CD14-positive monocyte (primary cell): ENCODE measurements around the gene SCYL1. TPM values are rescaled to one million over a fixed set of nuclear protein-coding genes. Genes with fewer than 3 reads are reported as not detected.

Source experiments
- DNase-seq, 3 donors: peaks; one replicate each; pipeline ENCODE4 v3.0.0-alpha.2; 2011 to 2022
- H2AFZ ChIP-seq: 2 replicates; pipeline ENCODE4 v1.6.0; 2012; ENCODE audit warnings: mild to moderate bottlenecking, low read depth, low read length, inconsistent platforms; ENCODE audit not compliant: insufficient read depth, poor library complexity, severe bottlenecking
- H3K27ac ChIP-seq, 2 donors: 1 replicate in 1 of 2; 2 replicates in 1 of 2; pipeline ENCODE4 v1.5.1; 2012 to 2013; ENCODE audit warnings: low read length in 2 of 2, control low read depth in 1 of 2, inconsistent platforms in 1 of 2, low read depth in 1 of 2, mild to moderate bottlenecking in 1 of 2
- H3K27me3 ChIP-seq, 2 donors: one replicate each; pipeline versions ENCODE4 v1.6.0 to v1.6.1; 2011 to 2013; ENCODE audit warnings: low read length in 2 of 2; ENCODE audit not compliant: control insufficient read depth in 2 of 2, insufficient read depth in 2 of 2
- H3K36me3 ChIP-seq, 2 donors: replicated peaks in 1 of 2; 1 replicate in 1 of 2; 2 replicates in 1 of 2; pipeline versions ENCODE4 v1.5.1 to v1.6.1; 2012 to 2013; ENCODE audit warnings: low read length in 2 of 2, control low read depth in 1 of 2, inconsistent platforms in 1 of 2, mild to moderate bottlenecking in 1 of 2; ENCODE audit not compliant: insufficient read depth in 2 of 2, control insufficient read depth in 1 of 2
- H3K4me1 ChIP-seq, 2 donors: 1 replicate in 1 of 2; 2 replicates in 1 of 2; pipeline versions ENCODE4 v1.5.1 to v1.6.1; 2012 to 2013; ENCODE audit warnings: low read length in 2 of 2, control low read depth in 1 of 2, inconsistent platforms in 1 of 2, mild to moderate bottlenecking in 1 of 2, moderate library complexity in 1 of 2; ENCODE audit not compliant: insufficient read depth in 2 of 2, control insufficient read depth in 1 of 2
- H3K4me2 ChIP-seq: replicated peaks from 2 replicates; pipeline ENCODE3; 2012; ENCODE audit warnings: low read length, moderate library complexity, mild to moderate bottlenecking; ENCODE audit not compliant: poor library complexity, severe bottlenecking; ENCODE audit errors: extremely low read depth
- H3K4me3 ChIP-seq, 3 experiments: fragments of 200-600 bp in 1 of 3; sonication (generic) in 1 of 3; replicated peaks in 1 of 3; 1 replicate in 2 of 3; 2 replicates in 1 of 3; pipeline ENCODE4 v1.5.1; 2011 to 2013; ENCODE audit warnings: low read length in 3 of 3, mild to moderate bottlenecking in 3 of 3, control low read depth in 2 of 3, low read depth in 2 of 3, inconsistent platforms in 1 of 3, moderate library complexity in 1 of 3
- H3K79me2 ChIP-seq: 2 replicates; pipeline ENCODE4 v1.6.0; 2012; ENCODE audit warnings: mild to moderate bottlenecking, control low read depth, inconsistent platforms, low read length, moderate library complexity; ENCODE audit not compliant: insufficient read depth
- H3K9ac ChIP-seq: 2 replicates; pipeline ENCODE4 v1.6.0; 2017; ENCODE audit warnings: low read length, mild to moderate bottlenecking; ENCODE audit not compliant: insufficient read depth, poor library complexity, severe bottlenecking
- H3K9me3 ChIP-seq, 2 donors: replicated peaks in 1 of 2; 1 replicate in 1 of 2; 2 replicates in 1 of 2; pipeline versions ENCODE4 v1.5.1 to v1.6.1; 2012 to 2013; ENCODE audit warnings: low read length in 2 of 2, control low read depth in 1 of 2; ENCODE audit not compliant: control insufficient read depth in 1 of 2, insufficient read depth in 1 of 2
- H4K20me1 ChIP-seq: 2 replicates; pipeline ENCODE4 v1.6.0; 2012; ENCODE audit warnings: mild to moderate bottlenecking, low read length, control low read depth, moderate library complexity; ENCODE audit not compliant: insufficient read depth
- H3K27ac Mint-ChIP-seq, 7 donors: one replicate each; pipeline ENCODE4 v1.8.0; 2020; ENCODE audit warnings: mild to moderate bottlenecking in 7 of 7, mixed read lengths in 7 of 7, moderate library complexity in 6 of 7, inconsistent platforms in 2 of 7
- H3K27me3 Mint-ChIP-seq, 3 donors: one replicate each; pipeline ENCODE4 v1.8.0; 2021 to 2022; ENCODE audit warnings: low read depth in 3 of 3, mild to moderate bottlenecking in 3 of 3, mixed read lengths in 3 of 3, moderate library complexity in 3 of 3, inconsistent platforms in 1 of 3
- H3K36me3 Mint-ChIP-seq, 2 donors: one replicate each; pipeline ENCODE4 v1.8.0; 2020; ENCODE audit warnings: mixed read lengths in 2 of 2, inconsistent platforms in 1 of 2, mild to moderate bottlenecking in 1 of 2
- H3K4me1 Mint-ChIP-seq: one replicate; pipeline ENCODE4 v1.8.0; 2020; ENCODE audit warnings: mild to moderate bottlenecking, mixed read lengths
- H3K4me3 Mint-ChIP-seq, 2 donors: one replicate each; pipeline ENCODE4 v1.8.0; 2020; ENCODE audit warnings: mild to moderate bottlenecking in 2 of 2, mixed read lengths in 2 of 2, moderate library complexity in 1 of 2
- H3K9me3 Mint-ChIP-seq, 7 donors: one replicate each; pipeline ENCODE4 v1.8.0; 2020 to 2022; ENCODE audit warnings: mixed read lengths in 7 of 7, mild to moderate bottlenecking in 6 of 7, moderate library complexity in 6 of 7, inconsistent platforms in 2 of 7
- WGBS: methylation state at CpG from one replicate; pipeline ENCODE4 v1.1.5; 2013; ENCODE audit warnings: missing lambda C conversion rate; ENCODE audit not compliant: insufficient coverage; 5-methylcytosine and 5-hydroxymethylcytosine counted together
- intact Hi-C, 2 donors: fragments of 100-400 bp; cut with micrococcal nuclease; formaldehyde crosslinking; loops; one replicate each; pipeline versions ENCODE4 v1.15.0 to v1.15.1; 2023
- polyA plus RNA-seq, 3 donors: library from polyadenylated mRNA; depleted of rRNA in 1 of 3; unstranded in 2 of 3; stranded (reverse) in 1 of 3; fragments of 300-500 nt in 2 of 3; fragments of >200 nt in 1 of 3; fragmentation: Illumina TruSeq in 2 of 3; gene quantifications; 1 replicate in 2 of 3; 2 replicates in 1 of 3; pipeline ENCODE4 v1.2.3, GENCODE V29; 2012 to 2021
- TF ChIP-seq, protein P1 (sequence below): fragments of 200-600 bp; IDR thresholded peaks from one replicate; pipeline ENCODE4 v1.8.0; 2022; ENCODE audit warnings: antibody characterized with exemption, mild to moderate bottlenecking

The SCYL1 gene
- polyA plus RNA-seq, 3 donors = 18.6 to 71.6 (median 29.7) TPM

GRCh38 chr11:65579291-65579690 lies 54.4 kb downstream of the SCYL1 start:
- Histone ChIP-seq H3K4me1 (peaks cover 36 to 65% of the 10 kb centered on the region in 2 donors), H3K36me3 (peaks cover 62 to 63% of the 10 kb centered on the region in 2 donors)
- peak overlapping the region in 5 of 7 donors; percentile 93 to 96 (median 94) for H3K27ac Mint-ChIP-seq

DNA sequence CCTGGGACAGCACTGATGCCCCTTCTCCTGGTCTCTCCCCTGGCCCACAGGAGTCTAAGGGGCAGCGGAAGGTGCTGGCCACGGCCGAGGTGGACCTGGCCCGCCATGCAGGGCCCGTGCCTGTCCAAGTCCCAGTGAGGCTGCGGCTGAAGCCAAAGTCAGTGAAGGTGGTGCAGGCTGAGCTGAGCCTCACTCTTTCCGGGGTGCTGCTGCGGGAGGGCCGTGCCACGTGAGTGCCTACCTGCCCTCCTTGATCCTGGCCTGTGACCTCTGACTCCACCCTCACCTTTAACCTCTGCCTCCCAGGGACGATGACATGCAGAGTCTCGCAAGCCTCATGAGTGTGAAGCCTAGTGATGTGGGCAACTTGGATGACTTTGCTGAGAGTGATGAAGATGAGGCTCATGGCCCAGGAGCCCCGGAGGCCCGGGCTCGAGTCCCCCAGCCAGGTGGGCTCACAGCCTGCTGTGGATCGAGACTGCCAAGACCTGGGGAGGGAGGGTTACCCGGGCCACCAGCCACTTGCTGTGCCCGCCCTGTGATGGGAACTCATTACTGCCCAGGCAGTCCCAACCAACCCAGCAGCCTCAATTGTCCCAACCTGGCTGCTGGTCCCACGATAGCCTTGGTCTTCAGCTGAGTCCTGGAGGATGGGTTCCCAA lies 55.3 kb downstream of the SCYL1 start:
- peaks cover 67 to 68% of the 10 kb centered on the region in 2 donors for H3K36me3 ChIP-seq
- peaks cover 58 to 69% of the 10 kb centered on the region in 2 donors for H3K36me3 Mint-ChIP-seq

More at GRCh38 chr11:65579291-65579690, 54.4 kb downstream of the SCYL1 start:
- H3K9ac ChIP-seq = peak overlapping the region; percentile 80
- H3K79me2 ChIP-seq = peaks cover 96% of the 10 kb centered on the region
- H3K27me3 ChIP-seq = no peaks in the 10 kb centered on the region
- H3K4me2 ChIP-seq = peak overlapping the region; percentile 97
- intact Hi-C loops = loop anchor here (5.0 to 10.0 kb wide), 2 partner anchors 33 to 554 kb away; partner anchors contain the start of genes MAP3K11 (in 1 of the 2) and SNX15 (in 1 of the 2)
- TF ChIP-seq, protein P1, sequence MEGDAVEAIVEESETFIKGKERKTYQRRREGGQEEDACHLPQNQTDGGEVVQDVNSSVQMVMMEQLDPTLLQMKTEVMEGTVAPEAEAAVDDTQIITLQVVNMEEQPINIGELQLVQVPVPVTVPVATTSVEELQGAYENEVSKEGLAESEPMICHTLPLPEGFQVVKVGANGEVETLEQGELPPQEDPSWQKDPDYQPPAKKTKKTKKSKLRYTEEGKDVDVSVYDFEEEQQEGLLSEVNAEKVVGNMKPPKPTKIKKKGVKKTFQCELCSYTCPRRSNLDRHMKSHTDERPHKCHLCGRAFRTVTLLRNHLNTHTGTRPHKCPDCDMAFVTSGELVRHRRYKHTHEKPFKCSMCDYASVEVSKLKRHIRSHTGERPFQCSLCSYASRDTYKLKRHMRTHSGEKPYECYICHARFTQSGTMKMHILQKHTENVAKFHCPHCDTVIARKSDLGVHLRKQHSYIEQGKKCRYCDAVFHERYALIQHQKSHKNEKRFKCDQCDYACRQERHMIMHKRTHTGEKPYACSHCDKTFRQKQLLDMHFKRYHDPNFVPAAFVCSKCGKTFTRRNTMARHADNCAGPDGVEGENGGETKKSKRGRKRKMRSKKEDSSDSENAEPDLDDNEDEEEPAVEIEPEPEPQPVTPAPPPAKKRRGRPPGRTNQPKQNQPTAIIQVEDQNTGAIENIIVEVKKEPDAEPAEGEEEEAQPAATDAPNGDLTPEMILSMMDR = no peak
- peaks cover 55 to 66% of the 10 kb centered on the region in 2 donors for H3K36me3 Mint-ChIP-seq
- peaks cover 0 to 2% (median 0%) of the 10 kb centered on the region in 3 donors for H3K27me3 Mint-ChIP-seq
- 43% methylated on average over 3 of the region's 4 CpGs for WGBS
- H3K4me1 Mint-ChIP-seq = peaks cover 52% of the 10 kb centered on the region
- H3K4me3 Mint-ChIP-seq = peak overlapping the region in 1 of 2 donors; percentile 39
- peaks cover 0 to 2% (median 0%) of the 10 kb centered on the region in 7 donors for H3K9me3 Mint-ChIP-seq
- no peak overlapping the region for H2AFZ ChIP-seq
- peak overlapping the region in 1 of 3 experiments; percentile 100 for H3K4me3 ChIP-seq
- peak overlapping the region; percentile 82 to 93 for H3K27ac ChIP-seq
- DNase-seq = peak in 2 of 3 donors; percentile 48 to 53
- no peaks in the 10 kb centered on the region for H3K9me3 ChIP-seq
- H4K20me1 ChIP-seq = peaks cover 89% of the 10 kb centered on the region

More for the DNA sequence above, 55.3 kb downstream of the SCYL1 start:
- intact Hi-C loops = no loop called here
- Histone ChIP-seq H3K27me3 (no peaks in the 10 kb centered on the region), H3K79me2 (peaks cover 97% of the 10 kb centered on the region), H3K9ac (no peak overlapping the region), H2AFZ (no peak overlapping the region), H3K4me3 (no peak overlapping the region), H3K9me3 (no peaks in the 10 kb centered on the region), H3K4me1 (peaks cover 32 to 60% of the 10 kb centered on the region in 2 donors), H3K27ac (peak overlapping the region in 1 of 2 donors; percentile 42), H4K20me1 (peaks cover 91% of the 10 kb centered on the region), H3K4me2 (no peak overlapping the region)
- WGBS = over 99% methylated on average over 15 of the region's 19 CpGs
- H3K27me3 Mint-ChIP-seq = peaks cover 0 to 2% (median 0%) of the 10 kb centered on the region in 3 donors
- H3K4me3 Mint-ChIP-seq = no peak overlapping the region
- DNase-seq = no peak
- TF ChIP-seq, protein P1 = no peak
- H3K4me1 Mint-ChIP-seq = peaks cover 49% of the 10 kb centered on the region
- peaks cover 0 to 2% (median 0%) of the 10 kb centered on the region in 7 donors for H3K9me3 Mint-ChIP-seq
- peak overlapping the region in 5 of 7 donors; percentile 42 to 93 (median 76) for H3K27ac Mint-ChIP-seq
